Astrocyte (in vitro differentiated cells and primary cell): ENCODE results near the gene DNAAF5. TPM values are rescaled to one million over a fixed set of nuclear protein-coding genes. Genes with fewer than 3 reads are reported as not detected.

Source experiments
- DNase-seq: peaks from one replicate; pipeline ENCODE4 v3.0.0-alpha.2; 2010; ENCODE audit warnings: low read depth
- FAIRE-seq: peaks from 2 replicates; lab custom pipeline; 2011; peaks lifted over from hg19 to GRCh38; lab: Jason Lieb, UNC
- H2AFZ ChIP-seq: 2 replicates; pipeline ENCODE4 v1.6.0; 2012; ENCODE audit warnings: low read depth, low read length, inconsistent platforms
- H3K27ac ChIP-seq: 2 replicates; pipeline ENCODE4 v1.5.1; 2011; ENCODE audit warnings: low read depth, low read length, inconsistent platforms
- H3K27me3 ChIP-seq: 2 replicates; pipeline ENCODE4 v1.6.0; 2011; ENCODE audit warnings: low read length, inconsistent platforms; ENCODE audit not compliant: insufficient read depth
- H3K36me3 ChIP-seq: 2 replicates; pipeline ENCODE4 v1.5.1; 2011; ENCODE audit warnings: low read length, inconsistent platforms; ENCODE audit not compliant: insufficient read depth
- H3K4me1 ChIP-seq: 2 replicates; pipeline ENCODE4 v1.5.1; 2011; ENCODE audit warnings: low read length, inconsistent platforms; ENCODE audit not compliant: insufficient read depth
- H3K4me2 ChIP-seq: 2 replicates; pipeline ENCODE4 v1.6.0; 2012; ENCODE audit warnings: low read length, inconsistent platforms
- H3K4me3 ChIP-seq: 2 replicates; pipeline ENCODE4 v1.5.1; 2011; ENCODE audit warnings: low read depth, mild to moderate bottlenecking, low read length, inconsistent platforms; ENCODE audit not compliant: insufficient read depth
- H3K79me2 ChIP-seq: 2 replicates; pipeline ENCODE4 v1.6.0; 2012; ENCODE audit warnings: mild to moderate bottlenecking, low read length, inconsistent platforms; ENCODE audit not compliant: insufficient read depth
- H3K9ac ChIP-seq: 2 replicates; pipeline ENCODE4 v1.6.0; 2012; ENCODE audit warnings: mild to moderate bottlenecking, low read length, inconsistent platforms
- H3K9me3 ChIP-seq: 2 replicates; pipeline ENCODE4 v1.5.1; 2012; ENCODE audit warnings: low read depth, mild to moderate bottlenecking, low read length, inconsistent platforms; ENCODE audit not compliant: insufficient read depth
- H4K20me1 ChIP-seq: 2 replicates; pipeline ENCODE4 v1.6.0; 2012; ENCODE audit warnings: low read length, inconsistent platforms; ENCODE audit not compliant: insufficient read depth
- H3K27ac Mint-ChIP-seq: one replicate; pipeline ENCODE4 v1.8.0; 2021; ENCODE audit warnings: mild to moderate bottlenecking, mixed read lengths; ENCODE audit not compliant: unreplicated experiment
- H3K27me3 Mint-ChIP-seq: one replicate; pipeline ENCODE4 v1.8.0; 2021; ENCODE audit warnings: low read depth, mixed read lengths; ENCODE audit not compliant: unreplicated experiment
- H3K36me3 Mint-ChIP-seq: one replicate; pipeline ENCODE4 v1.8.0; 2021; ENCODE audit warnings: low read depth, mixed read lengths; ENCODE audit not compliant: unreplicated experiment
- H3K4me1 Mint-ChIP-seq: one replicate; pipeline ENCODE4 v1.8.0; 2021; ENCODE audit warnings: low read depth, mixed read lengths; ENCODE audit not compliant: unreplicated experiment
- H3K4me3 Mint-ChIP-seq: one replicate; pipeline ENCODE4 v1.8.0; 2021; ENCODE audit warnings: mild to moderate bottlenecking, moderate library complexity, mixed read lengths; ENCODE audit not compliant: unreplicated experiment
- H3K9me3 Mint-ChIP-seq: one replicate; pipeline ENCODE4 v1.8.0; 2021; ENCODE audit warnings: mild to moderate bottlenecking, mixed read lengths; ENCODE audit not compliant: unreplicated experiment
- CTCF ChIP-seq: IDR thresholded peaks from 2 replicates; pipeline ENCODE4 v1.5.1; 2011; ENCODE audit warnings: low read depth, mild to moderate bottlenecking, inconsistent platforms, low read length, moderate library complexity; ENCODE audit not compliant: insufficient read depth
- EZH2 ChIP-seq: IDR thresholded peaks from 2 replicates; pipeline ENCODE4 v1.6.1; 2012; ENCODE audit warnings: mild to moderate bottlenecking, low read length, inconsistent platforms; ENCODE audit not compliant: insufficient read depth
- total RNA-seq: library from RNA; stranded (reverse); gene quantifications from 2 replicates; pipeline ENCODE4 v1.2.1, GENCODE V29; 2021

The DNAAF5 gene
- total RNA-seq, 1 donor from 2014 or later: 24.5 TPM

DNA sequence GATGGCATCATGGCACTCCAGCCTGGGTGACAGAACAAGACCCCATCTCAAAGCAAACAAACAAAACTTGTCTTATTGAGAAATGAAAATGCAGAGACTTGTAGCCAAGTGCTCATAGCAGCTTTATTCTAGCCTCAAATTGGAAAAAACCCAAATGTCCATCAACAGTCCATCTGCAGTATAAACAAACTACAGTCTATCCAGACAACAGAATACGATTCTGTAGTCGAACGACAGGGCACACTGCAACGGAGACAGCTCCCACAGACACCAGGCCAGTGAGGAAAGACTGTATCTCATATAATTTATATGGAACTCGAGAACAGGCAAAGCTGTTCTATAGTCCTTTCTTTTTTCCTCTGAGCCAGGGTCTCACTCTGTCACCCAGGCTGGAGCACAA lies 65.0 kb downstream of the DNAAF5 start:
- no peak for FAIRE-seq

GRCh38 chr7:794207-794606 lies 67.7 kb downstream of the DNAAF5 start:
- no peak for TF ChIP-seq CTCF
- H3K4me3 Mint-ChIP-seq: no peak overlapping the region

More for the DNA sequence above, 65.0 kb downstream of the DNAAF5 start:
- no peaks in the 10 kb centered on the region for H3K4me1 ChIP-seq
- H3K27me3 ChIP-seq: no peaks in the 10 kb centered on the region
- Mint-ChIP-seq H3K4me3 (no peak overlapping the region), H3K27ac (no peak overlapping the region), H3K36me3 (peaks cover 20% of the 10 kb centered on the region), H3K9me3 (peaks cover 3% of the 10 kb centered on the region), H3K4me1 (no peaks in the 10 kb centered on the region), H3K27me3 (no peaks in the 10 kb centered on the region)
- H3K4me3 ChIP-seq: no peak overlapping the region
- no peaks in the 10 kb centered on the region for H4K20me1 ChIP-seq
- H3K27ac ChIP-seq: no peak overlapping the region
- TF ChIP-seq CTCF: no peak
- TF ChIP-seq EZH2: no peak
- H3K36me3 ChIP-seq: no peaks in the 10 kb centered on the region
- no peak for DNase-seq
- H3K4me2 ChIP-seq: no peak overlapping the region
- no peak overlapping the region for H3K9ac ChIP-seq
- H2AFZ ChIP-seq: no peak overlapping the region
- H3K79me2 ChIP-seq: no peaks in the 10 kb centered on the region
- H3K9me3 ChIP-seq: no peaks in the 10 kb centered on the region

GRCh38 chr7:794671-795329 lies 68.3 kb downstream of the DNAAF5 start:
- FAIRE-seq: no peak
- no peaks in the 10 kb centered on the region for H3K4me1 ChIP-seq

More at GRCh38 chr7:794207-794606, 67.7 kb downstream of the DNAAF5 start:
- Histone ChIP-seq H3K27ac (no peak overlapping the region), H3K4me3 (no peak overlapping the region), H3K79me2 (no peaks in the 10 kb centered on the region), H3K36me3 (no peaks in the 10 kb centered on the region), H3K4me1 (no peaks in the 10 kb centered on the region), H4K20me1 (no peaks in the 10 kb centered on the region), H3K9me3 (no peaks in the 10 kb centered on the region), H3K27me3 (no peaks in the 10 kb centered on the region), H2AFZ (no peak overlapping the region), H3K4me2 (no peak overlapping the region), H3K9ac (no peak overlapping the region)
- Mint-ChIP-seq H3K36me3 (peaks cover 24% of the 10 kb centered on the region), H3K4me1 (no peaks in the 10 kb centered on the region), H3K27ac (no peak overlapping the region), H3K9me3 (peaks cover 10% of the 10 kb centered on the region), H3K27me3 (no peaks in the 10 kb centered on the region)
- no peak for DNase-seq
- FAIRE-seq: no peak

More at GRCh38 chr7:794671-795329, 68.3 kb downstream of the DNAAF5 start:
- no peaks in the 10 kb centered on the region for H3K9me3 ChIP-seq
- H3K27ac ChIP-seq: no peak overlapping the region
- Mint-ChIP-seq H3K27ac (no peak overlapping the region), H3K36me3 (peaks cover 22% of the 10 kb centered on the region), H3K27me3 (no peaks in the 10 kb centered on the region), H3K4me1 (no peaks in the 10 kb centered on the region), H3K9me3 (peaks cover 9% of the 10 kb centered on the region), H3K4me3 (no peak overlapping the region)
- no peaks in the 10 kb centered on the region for H3K27me3 ChIP-seq
- no peak overlapping the region for H3K9ac ChIP-seq
- no peaks in the 10 kb centered on the region for H4K20me1 ChIP-seq
- no peaks in the 10 kb centered on the region for H3K36me3 ChIP-seq
- H3K79me2 ChIP-seq: no peaks in the 10 kb centered on the region
- no peak overlapping the region for H2AFZ ChIP-seq
- no peak for DNase-seq
- H3K4me3 ChIP-seq: no peak overlapping the region
- no peak for TF ChIP-seq CTCF
- TF ChIP-seq EZH2: no peak
- no peak overlapping the region for H3K4me2 ChIP-seq
